Measurements from ENCODE around the gene RP9. TPM values are rescaled to one million over a fixed set of nuclear protein-coding genes. Genes with fewer than 3 reads are reported as not detected.

The RP9 gene
- total and polyA plus RNA-seq, 2 of the 13 experiments (the other 11 are each of a cell fraction or from before 2014, with no cell fraction given), result 14.2 to 18.6 TPM

DNA sequence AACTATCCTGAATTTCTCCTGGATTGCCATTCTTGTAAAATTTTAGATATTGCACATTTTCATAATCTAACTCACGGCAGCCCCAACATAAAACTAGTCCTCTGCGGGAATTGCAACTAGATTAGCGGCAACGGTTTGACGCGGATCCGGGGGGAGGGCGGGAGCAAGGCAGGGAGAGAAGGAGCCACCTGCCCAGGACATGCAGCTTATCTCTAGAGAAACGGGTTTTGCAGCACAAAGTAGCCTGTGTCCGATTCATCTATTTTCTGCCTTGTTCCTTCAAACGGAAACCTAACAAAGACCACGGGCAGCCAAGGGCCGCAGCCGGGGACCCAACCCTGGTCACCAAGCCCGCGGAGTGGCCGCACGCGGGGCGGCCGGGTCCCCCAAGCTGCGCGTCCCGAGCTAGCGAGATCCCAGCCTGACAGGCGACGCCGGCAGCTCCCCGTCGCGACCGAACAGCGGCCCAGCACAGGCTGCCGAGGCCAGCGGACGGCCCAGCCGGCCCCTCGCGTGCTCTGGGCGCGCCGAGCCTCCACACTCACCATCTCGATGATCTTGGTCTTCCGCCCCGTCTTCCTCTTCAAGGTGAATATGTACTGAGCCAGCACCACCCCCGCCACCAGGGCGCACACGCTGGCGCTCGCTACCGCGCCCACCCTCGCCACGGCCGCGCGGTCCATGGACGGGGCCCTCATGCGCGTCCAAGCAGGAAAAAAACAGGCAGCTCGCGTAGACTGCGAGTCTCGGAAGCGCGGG is 47.0 kb downstream of the RP9 start, which contains the start of gene NT5C3A (continued):
- TF ChIP-seq, protein P1, sequence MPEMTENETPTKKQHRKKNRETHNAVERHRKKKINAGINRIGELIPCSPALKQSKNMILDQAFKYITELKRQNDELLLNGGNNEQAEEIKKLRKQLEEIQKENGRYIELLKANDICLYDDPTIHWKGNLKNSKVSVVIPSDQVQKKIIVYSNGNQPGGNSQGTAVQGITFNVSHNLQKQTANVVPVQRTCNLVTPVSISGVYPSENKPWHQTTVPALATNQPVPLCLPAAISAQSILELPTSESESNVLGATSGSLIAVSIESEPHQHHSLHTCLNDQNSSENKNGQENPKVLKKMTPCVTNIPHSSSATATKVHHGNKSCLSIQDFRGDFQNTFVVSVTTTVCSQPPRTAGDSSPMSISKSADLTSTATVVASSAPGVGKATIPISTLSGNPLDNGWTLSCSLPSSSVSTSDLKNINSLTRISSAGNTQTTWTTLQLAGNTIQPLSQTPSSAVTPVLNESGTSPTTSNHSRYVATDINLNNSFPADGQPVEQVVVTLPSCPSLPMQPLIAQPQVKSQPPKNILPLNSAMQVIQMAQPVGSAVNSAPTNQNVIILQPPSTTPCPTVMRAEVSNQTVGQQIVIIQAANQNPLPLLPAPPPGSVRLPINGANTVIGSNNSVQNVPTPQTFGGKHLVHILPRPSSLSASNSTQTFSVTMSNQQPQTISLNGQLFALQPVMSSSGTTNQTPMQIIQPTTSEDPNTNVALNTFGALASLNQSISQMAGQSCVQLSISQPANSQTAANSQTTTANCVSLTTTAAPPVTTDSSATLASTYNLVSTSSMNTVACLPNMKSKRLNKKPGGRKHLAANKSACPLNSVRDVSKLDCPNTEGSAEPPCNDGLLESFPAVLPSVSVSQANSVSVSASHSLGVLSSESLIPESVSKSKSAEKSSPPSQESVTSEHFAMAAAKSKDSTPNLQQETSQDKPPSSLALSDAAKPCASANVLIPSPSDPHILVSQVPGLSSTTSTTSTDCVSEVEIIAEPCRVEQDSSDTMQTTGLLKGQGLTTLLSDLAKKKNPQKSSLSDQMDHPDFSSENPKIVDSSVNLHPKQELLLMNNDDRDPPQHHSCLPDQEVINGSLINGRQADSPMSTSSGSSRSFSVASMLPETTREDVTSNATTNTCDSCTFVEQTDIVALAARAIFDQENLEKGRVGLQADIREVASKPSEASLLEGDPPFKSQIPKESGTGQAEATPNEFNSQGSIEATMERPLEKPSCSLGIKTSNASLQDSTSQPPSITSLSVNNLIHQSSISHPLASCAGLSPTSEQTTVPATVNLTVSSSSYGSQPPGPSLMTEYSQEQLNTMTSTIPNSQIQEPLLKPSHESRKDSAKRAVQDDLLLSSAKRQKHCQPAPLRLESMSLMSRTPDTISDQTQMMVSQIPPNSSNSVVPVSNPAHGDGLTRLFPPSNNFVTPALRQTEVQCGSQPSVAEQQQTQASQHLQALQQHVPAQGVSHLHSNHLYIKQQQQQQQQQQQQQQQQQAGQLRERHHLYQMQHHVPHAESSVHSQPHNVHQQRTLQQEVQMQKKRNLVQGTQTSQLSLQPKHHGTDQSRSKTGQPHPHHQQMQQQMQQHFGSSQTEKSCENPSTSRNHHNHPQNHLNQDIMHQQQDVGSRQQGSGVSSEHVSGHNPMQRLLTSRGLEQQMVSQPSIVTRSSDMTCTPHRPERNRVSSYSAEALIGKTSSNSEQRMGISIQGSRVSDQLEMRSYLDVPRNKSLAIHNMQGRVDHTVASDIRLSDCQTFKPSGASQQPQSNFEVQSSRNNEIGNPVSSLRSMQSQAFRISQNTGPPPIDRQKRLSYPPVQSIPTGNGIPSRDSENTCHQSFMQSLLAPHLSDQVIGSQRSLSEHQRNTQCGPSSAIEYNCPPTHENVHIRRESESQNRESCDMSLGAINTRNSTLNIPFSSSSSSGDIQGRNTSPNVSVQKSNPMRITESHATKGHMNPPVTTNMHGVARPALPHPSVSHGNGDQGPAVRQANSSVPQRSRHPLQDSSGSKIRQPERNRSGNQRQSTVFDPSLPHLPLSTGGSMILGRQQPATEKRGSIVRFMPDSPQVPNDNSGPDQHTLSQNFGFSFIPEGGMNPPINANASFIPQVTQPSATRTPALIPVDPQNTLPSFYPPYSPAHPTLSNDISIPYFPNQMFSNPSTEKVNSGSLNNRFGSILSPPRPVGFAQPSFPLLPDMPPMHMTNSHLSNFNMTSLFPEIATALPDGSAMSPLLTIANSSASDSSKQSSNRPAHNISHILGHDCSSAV (CRISPR knock-in tag; IDR thresholded peaks at IDR 0.05; ENCODE audit: borderline replicate concordance), result no peak
- TF ChIP-seq KLF11 (CRISPR knock-in tag; IDR thresholded peaks at IDR 0.05), result no peak
- TF ChIP-seq, protein P2, sequence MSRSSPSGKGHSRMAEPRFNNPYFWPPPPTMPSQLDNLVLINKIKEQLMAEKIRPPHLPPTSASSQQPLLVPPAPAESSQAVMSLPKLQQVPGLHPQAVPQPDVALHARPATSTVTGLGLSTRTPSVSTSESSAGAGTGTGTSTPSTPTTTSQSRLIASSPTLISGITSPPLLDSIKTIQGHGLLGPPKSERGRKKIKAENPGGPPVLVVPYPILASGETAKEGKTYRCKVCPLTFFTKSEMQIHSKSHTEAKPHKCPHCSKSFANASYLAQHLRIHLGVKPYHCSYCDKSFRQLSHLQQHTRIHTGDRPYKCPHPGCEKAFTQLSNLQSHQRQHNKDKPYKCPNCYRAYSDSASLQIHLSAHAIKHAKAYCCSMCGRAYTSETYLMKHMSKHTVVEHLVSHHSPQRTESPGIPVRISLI (CRISPR knock-in tag; IDR thresholded peaks at IDR 0.05; ENCODE audit: borderline replicate concordance), result peak; percentile 90
- TF ChIP-seq ZNF577 (CRISPR knock-in tag; IDR thresholded peaks at IDR 0.05; ENCODE audit: borderline replicate concordance, low read depth), result no peak
- TF ChIP-seq TOE1 (CRISPR knock-in tag; IDR thresholded peaks at IDR 0.05), result no peak
- 0 out of 2 replicates have a peak, but pooled peaks have one; percentile 29 for TF ChIP-seq IRX3 (CRISPR knock-in tag; IDR thresholded peaks at IDR 0.05; ENCODE audit: borderline replicate concordance, low read depth)
- 0 out of 2 replicates have a peak, but pooled peaks have one; percentile 38 for TF ChIP-seq ZNF644 (CRISPR knock-in tag; IDR thresholded peaks at IDR 0.05; ENCODE audit: low read depth)
- TF ChIP-seq, protein P3, sequence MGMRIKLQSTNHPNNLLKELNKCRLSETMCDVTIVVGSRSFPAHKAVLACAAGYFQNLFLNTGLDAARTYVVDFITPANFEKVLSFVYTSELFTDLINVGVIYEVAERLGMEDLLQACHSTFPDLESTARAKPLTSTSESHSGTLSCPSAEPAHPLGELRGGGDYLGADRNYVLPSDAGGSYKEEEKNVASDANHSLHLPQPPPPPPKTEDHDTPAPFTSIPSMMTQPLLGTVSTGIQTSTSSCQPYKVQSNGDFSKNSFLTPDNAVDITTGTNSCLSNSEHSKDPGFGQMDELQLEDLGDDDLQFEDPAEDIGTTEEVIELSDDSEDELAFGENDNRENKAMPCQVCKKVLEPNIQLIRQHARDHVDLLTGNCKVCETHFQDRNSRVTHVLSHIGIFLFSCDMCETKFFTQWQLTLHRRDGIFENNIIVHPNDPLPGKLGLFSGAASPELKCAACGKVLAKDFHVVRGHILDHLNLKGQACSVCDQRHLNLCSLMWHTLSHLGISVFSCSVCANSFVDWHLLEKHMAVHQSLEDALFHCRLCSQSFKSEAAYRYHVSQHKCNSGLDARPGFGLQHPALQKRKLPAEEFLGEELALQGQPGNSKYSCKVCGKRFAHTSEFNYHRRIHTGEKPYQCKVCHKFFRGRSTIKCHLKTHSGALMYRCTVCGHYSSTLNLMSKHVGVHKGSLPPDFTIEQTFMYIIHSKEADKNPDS (CRISPR knock-in tag; IDR thresholded peaks at IDR 0.05), result 0 out of 2 replicates have a peak, but pooled peaks have one; percentile 41
- TF ChIP-seq DNMT3B (CRISPR knock-in tag; conservative IDR thresholded peaks at IDR 0.05), result no peak
- no peak for TF ChIP-seq LCORL (IDR thresholded peaks at IDR 0.05)
- TF ChIP-seq LCORL (CRISPR knock-in tag; IDR thresholded peaks at IDR 0.05), result no peak; the same call in 1 of the 2 replicates
- peak; percentile 95 for TF ChIP-seq ZNF343 (CRISPR knock-in tag; IDR thresholded peaks at IDR 0.05)
- TF ChIP-seq ARNT (IDR thresholded peaks at IDR 0.05), result no peak
- no peak for TF ChIP-seq HNRNPK (IDR thresholded peaks at IDR 0.05; ENCODE audit: low read depth, low read length, poor library complexity, severe bottlenecking)
- no peak for TF ChIP-seq TGIF2 (CRISPR knock-in tag; IDR thresholded peaks at IDR 0.05)
- no peak for TF ChIP-seq HMGA1 (CRISPR knock-in tag; conservative IDR thresholded peaks at IDR 0.05)
- TF ChIP-seq NR3C1 (CRISPR knock-in tag; IDR thresholded peaks at IDR 0.05), result no peak
